Measurements from ENCODE around the gene AFMID. TPM values are rescaled to one million over a fixed set of nuclear protein-coding genes. Genes with fewer than 3 reads are reported as not detected.
"Not testable (repeated sequence)": the region's sequence is repeated elsewhere in the genome, so short reads cannot be mapped to it uniquely, and the experiment has no call there.

Gene AFMID
- total RNA-seq, 2 donors from 2014 or later: 78.9 to 94.6 TPM

DNA sequence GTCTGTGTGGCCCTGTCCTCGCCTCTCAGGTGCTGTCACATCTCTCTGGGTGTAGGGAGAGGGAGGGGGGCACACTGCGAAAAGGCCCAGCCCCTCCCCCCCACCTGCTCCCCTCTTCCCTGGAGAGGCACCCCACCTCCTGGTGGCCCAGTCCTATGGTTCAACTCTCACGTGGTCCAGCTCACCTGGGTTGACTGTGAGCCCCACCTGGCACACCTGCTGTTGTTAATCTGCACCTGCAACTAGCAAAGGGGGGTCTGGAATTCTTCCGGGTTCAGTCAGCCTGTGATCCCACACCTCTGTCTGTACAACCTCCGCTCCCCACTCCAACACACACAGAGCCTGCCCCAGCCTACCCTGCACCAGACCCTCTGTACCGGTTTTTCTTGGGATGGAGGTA lies 20.7 kb upstream of the AFMID start:
- whole genome bisulfite sequencing, 2 donors: 59 to 65% methylated on average over 4 to 5 of the region's 6 CpGs
- ATAC-seq: no peak
- peaks cover 33% of the 10 kb centered on the region for H3K4me1 ChIP-seq

DNA sequence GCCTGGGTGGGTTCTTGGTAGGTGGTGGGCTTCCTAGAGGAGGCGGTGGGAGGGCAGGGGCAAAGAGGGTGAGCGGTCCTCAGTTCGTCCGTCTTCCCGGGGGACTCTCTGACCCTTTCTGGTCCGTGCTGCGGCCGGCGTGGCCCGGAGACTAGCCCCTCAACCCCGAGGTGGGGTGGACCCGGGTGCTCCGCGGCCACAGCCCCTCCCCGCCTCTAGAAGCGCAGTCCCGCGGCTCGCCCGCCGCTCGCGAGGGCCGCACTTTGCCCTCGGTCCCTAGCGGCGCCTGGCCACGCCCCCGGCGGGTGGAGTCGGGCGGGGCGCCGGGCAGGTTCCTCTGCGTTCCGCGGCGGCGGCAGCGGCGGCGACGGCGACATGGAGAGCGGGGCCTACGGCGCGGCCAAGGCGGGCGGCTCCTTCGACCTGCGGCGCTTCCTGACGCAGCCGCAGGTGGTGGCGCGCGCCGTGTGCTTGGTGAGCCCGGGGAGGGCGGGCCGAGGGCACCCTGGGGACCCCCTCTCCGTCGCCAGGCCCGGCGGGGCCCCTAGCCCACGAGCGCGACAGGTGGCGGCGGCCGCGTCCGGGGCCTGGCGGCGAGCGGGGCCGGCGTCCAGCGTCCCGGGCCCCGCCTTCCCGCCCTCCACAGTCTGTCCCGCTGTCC lies 18.8 kb upstream of the AFMID start, which contains the start of gene SYNGR2:
TSS of gene SYNGR2 (plus strand) at position 340 of the 661 bp plus-strand sequence. CDS start at position 376, 36 bp downstream.
- Histone ChIP-seq H3K36me3 (replicated peaks in 1 of 2; ENCODE audit: insufficient read depth in 1 of 2, low read depth in 2 of 2) (no peaks in the 10 kb centered on the region), H3K27ac (peak within 1 kb of the TSS; percentile 86 to 96 (median 91)), H3K9me3 (no peaks in the 10 kb centered on the region), H3K27me3 (no peaks in the 10 kb centered on the region), H3K4me3 (peak within 1 kb of the TSS; percentile 58), H3K4me1 (peaks cover 53% of the 10 kb centered on the region)
- peak; percentile 90 for ATAC-seq
- TF ChIP-seq POLR2A (IDR thresholded peaks at IDR 0.05): peak; percentile 47 to 90 (median 72)
- TF ChIP-seq, protein P1, sequence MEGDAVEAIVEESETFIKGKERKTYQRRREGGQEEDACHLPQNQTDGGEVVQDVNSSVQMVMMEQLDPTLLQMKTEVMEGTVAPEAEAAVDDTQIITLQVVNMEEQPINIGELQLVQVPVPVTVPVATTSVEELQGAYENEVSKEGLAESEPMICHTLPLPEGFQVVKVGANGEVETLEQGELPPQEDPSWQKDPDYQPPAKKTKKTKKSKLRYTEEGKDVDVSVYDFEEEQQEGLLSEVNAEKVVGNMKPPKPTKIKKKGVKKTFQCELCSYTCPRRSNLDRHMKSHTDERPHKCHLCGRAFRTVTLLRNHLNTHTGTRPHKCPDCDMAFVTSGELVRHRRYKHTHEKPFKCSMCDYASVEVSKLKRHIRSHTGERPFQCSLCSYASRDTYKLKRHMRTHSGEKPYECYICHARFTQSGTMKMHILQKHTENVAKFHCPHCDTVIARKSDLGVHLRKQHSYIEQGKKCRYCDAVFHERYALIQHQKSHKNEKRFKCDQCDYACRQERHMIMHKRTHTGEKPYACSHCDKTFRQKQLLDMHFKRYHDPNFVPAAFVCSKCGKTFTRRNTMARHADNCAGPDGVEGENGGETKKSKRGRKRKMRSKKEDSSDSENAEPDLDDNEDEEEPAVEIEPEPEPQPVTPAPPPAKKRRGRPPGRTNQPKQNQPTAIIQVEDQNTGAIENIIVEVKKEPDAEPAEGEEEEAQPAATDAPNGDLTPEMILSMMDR (IDR thresholded peaks at IDR 0.05): peak in 1 of 7 experiments; percentile 18
- intact Hi-C loops (cut with DNase I): loop anchor here (10.0 kb wide), 1 partner anchor 54 kb away; no protein-coding TSS in a partner anchor
- 0% methylated on average over 70 of the region's 84 CpGs; no CpG with 5 or more reads in 1 of the 2 donors for WGBS, 2 donors
- DNase-seq: peak; percentile 85 to 90 (median 89)

More for the DNA sequence above, 20.7 kb upstream of the AFMID start:
- no peaks in the 10 kb centered on the region for H3K9me3 ChIP-seq
- H3K36me3 ChIP-seq (replicated peaks in 1 of 2; ENCODE audit: insufficient read depth in 1 of 2, low read depth in 2 of 2): no peaks in the 10 kb centered on the region
- TF ChIP-seq POLR2A (IDR thresholded peaks at IDR 0.05): no peak
- TF ChIP-seq, protein P1 (IDR thresholded peaks at IDR 0.05): no peak
- H3K27ac ChIP-seq: no peak overlapping the region
- no peak for DNase-seq
- intact Hi-C loops (cut with DNase I): loop anchor here (10.0 kb wide), 1 partner anchor 52 kb away; no protein-coding TSS in a partner anchor
- no peaks in the 10 kb centered on the region for H3K27me3 ChIP-seq
- H3K4me3 ChIP-seq: no peak overlapping the region

DNA sequence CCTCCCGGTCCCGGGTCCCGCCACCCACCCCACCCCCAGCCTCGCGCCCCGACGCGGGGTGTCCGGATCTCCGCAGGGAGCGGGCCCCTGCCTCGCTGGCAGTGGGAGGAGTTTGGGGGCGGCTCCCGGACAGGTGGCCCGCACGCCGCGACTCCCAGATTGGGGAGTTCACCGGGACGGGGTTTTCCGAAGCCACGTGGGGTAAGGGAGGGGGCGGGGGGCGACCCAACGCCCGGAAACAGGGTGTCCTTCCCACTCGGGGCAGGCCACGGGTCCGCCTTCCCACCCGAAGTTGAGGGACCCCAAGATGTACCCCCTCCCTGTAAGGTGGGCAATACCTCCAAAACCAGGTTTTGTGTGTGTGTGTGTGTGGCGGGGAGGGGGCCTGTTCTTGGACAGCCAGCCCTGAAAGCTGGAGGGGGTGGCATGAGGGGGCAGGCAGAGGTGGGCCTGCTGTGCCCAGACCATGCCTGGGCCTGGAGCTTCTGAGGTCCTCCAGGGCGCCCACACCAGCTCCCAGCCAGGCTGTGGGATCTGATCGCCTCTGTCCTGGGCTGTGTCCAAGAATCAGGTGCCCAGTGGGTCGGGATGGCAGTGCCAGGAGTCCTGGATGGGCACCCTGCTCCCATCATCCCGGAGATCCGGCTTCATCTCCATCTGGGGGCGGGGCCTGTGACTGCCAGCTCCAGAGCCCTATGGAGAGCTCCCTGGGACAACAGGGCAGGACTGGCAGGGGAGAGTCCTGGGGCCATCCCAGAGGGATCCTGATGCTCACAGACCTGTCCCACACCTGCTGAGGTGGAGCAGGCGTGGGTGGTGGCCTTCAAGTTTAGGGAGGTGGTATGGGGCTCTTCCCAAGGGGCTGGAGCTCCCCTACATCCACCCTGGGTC lies 18.0 kb upstream of the AFMID start:
- DNase-seq (peak; percentile 69 to 79 (median 76)), ATAC-seq (peak; percentile 65)
- Histone ChIP-seq H3K9me3 (no peaks in the 10 kb centered on the region), H3K4me3 (peak overlapping the region; percentile 58), H3K27ac (peak overlapping the region; percentile 86 to 96 (median 91)), H3K27me3 (no peaks in the 10 kb centered on the region), H3K4me1 (peaks cover 59% of the 10 kb centered on the region), H3K36me3 (replicated peaks in 1 of 2; ENCODE audit: insufficient read depth in 1 of 2, low read depth in 2 of 2) (no peaks in the 10 kb centered on the region)
- peak in 1 of 3 donors; percentile 36 for TF ChIP-seq POLR2A (IDR thresholded peaks at IDR 0.05)
- TF ChIP-seq, protein P1 (IDR thresholded peaks at IDR 0.05): no peak
- intact Hi-C loops (cut with DNase I): loop anchor here (10.0 kb wide), 1 partner anchor 54 kb away; no protein-coding TSS in a partner anchor
- 8% methylated on average over 25 of the region's 38 CpGs; no CpG with 5 or more reads in 1 of the 2 donors for WGBS, 2 donors

DNA sequence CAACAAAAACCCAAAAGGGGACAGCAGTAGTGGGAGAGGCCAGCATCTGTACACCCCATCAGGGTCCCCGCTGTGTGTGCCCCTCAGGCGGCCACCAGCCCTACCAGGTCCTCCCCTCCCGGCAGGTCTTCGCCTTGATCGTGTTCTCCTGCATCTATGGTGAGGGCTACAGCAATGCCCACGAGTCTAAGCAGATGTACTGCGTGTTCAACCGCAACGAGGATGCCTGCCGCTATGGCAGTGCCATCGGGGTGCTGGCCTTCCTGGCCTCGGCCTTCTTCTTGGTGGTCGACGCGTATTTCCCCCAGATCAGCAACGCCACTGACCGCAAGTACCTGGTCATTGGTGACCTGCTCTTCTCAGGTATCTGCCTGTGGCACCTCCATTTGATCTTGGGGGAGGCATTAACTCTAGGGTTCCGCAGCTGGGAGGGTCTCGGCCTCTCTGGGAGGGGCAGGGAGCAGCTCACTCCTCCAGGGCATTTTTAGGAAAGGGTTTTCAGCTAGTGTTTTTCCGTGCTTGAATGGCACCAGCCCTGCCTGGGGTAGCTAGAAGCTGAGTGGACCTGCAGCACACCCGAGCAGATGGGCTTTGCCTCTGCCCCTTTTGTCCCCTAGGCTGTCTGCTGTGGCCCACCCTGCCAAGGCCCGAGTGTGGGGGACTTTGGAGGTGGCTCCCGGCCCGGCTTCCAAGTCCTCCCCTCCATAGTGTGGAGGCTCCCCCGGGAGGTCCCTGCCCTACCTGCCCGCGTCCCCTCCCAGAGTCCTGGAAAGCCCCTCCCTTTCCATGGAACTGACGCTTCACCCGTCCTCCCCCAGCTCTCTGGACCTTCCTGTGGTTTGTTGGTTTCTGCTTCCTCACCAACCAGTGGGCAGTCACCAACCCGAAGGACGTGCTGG lies 16.2 kb upstream of the AFMID start:
- Histone ChIP-seq H3K4me1 (peaks cover 72% of the 10 kb centered on the region), H3K9me3 (no peaks in the 10 kb centered on the region), H3K27me3 (no peaks in the 10 kb centered on the region), H3K36me3 (replicated peaks in 1 of 2; ENCODE audit: insufficient read depth in 1 of 2, low read depth in 2 of 2) (no peaks in the 10 kb centered on the region), H3K27ac (peak overlapping the region in 2 of 4 donors; percentile 27 to 95), H3K4me3 (no peak overlapping the region)
- no peak for TF ChIP-seq POLR2A (IDR thresholded peaks at IDR 0.05)
- TF ChIP-seq, protein P1 (IDR thresholded peaks at IDR 0.05): no peak
- WGBS, 2 donors: 76 to 80% methylated on average over 11 to 30 of the region's 31 CpGs
- ATAC-seq: no peak
- no peak for DNase-seq
- intact Hi-C loops (cut with DNase I): no loop called here

DNA sequence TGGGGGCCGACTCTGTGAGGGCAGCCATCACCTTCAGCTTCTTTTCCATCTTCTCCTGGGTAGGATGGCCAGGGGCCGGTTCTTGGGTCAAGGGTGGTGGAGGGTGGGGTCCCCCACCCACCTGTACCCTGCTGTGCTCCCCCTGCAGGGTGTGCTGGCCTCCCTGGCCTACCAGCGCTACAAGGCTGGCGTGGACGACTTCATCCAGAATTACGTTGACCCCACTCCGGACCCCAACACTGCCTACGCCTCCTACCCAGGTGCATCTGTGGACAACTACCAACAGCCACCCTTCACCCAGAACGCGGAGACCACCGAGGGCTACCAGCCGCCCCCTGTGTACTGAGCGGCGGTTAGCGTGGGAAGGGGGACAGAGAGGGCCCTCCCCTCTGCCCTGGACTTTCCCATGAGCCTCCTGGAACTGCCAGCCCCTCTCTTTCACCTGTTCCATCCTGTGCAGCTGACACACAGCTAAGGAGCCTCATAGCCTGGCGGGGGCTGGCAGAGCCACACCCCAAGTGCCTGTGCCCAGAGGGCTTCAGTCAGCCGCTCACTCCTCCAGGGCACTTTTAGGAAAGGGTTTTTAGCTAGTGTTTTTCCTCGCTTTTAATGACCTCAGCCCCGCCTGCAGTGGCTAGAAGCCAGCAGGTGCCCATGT lies 15.4 kb upstream of the AFMID start:
- H3K4me3 ChIP-seq; H3K9me3 ChIP-seq; ATAC-seq; intact Hi-C loops (cut with DNase I); H3K27me3 ChIP-seq; H3K36me3 ChIP-seq (replicated peaks in 1 of 2; ENCODE audit: insufficient read depth in 1 of 2, low read depth in 2 of 2); DNase-seq: not testable (repeated sequence)
- peaks cover 80% of the 10 kb centered on the region for H3K4me1 ChIP-seq
- WGBS, 2 donors: 74 to 84% methylated on average over 9 to 18 of the region's 19 CpGs
- peak overlapping the region in 3 of 4 donors; percentile 14 to 95 (median 27) for H3K27ac ChIP-seq

Measured in body of pancreas (tissue), 4 donors.